ENCODE results near the gene PRPF19. TPM values are rescaled to one million over a fixed set of nuclear protein-coding genes. Genes with fewer than 3 reads are reported as not detected.

PRPF19 gene
- total RNA-seq, 1 donor from 2014 or later = 36.5 TPM

DNA sequence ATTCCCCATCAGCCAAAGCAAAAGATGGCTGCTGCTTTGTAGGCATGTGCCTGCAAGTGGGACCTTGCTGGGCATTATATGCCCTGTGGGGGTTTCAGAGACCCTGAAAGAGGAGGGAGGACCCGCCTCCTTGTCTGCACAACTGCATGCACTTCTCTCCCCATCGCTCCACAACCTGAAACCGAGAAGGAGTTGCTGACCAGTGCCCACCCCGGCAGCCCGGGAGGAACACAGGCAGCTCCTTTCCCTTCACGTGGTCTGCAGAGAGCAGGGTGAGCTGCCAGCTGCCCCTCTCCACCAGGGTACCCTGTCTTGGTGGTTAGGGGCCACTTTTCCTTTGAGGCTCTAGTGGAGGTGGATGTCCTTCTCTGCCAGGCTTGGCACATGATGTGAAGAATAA, 16.5 kb upstream of the PRPF19 start:
- peaks cover 39% of the 10 kb centered on the region for H3K36me3 ChIP-seq
- H3K4me3 ChIP-seq = no peak overlapping the region
- no peaks in the 10 kb centered on the region for H3K9me3 ChIP-seq (replicated peaks)
- peaks cover 28% of the 10 kb centered on the region for H3K27me3 ChIP-seq (ENCODE audit: low read depth)
- DNase-seq = no peak
- H3K27ac ChIP-seq (replicated peaks) = no peak overlapping the region
- peaks cover 49% of the 10 kb centered on the region for H3K4me1 ChIP-seq
- intact Hi-C loops (cut with micrococcal nuclease) = no loop called here
- TF ChIP-seq CTCF (IDR thresholded peaks at IDR 0.05; ENCODE audit: borderline replicate concordance) = no peak

DNA sequence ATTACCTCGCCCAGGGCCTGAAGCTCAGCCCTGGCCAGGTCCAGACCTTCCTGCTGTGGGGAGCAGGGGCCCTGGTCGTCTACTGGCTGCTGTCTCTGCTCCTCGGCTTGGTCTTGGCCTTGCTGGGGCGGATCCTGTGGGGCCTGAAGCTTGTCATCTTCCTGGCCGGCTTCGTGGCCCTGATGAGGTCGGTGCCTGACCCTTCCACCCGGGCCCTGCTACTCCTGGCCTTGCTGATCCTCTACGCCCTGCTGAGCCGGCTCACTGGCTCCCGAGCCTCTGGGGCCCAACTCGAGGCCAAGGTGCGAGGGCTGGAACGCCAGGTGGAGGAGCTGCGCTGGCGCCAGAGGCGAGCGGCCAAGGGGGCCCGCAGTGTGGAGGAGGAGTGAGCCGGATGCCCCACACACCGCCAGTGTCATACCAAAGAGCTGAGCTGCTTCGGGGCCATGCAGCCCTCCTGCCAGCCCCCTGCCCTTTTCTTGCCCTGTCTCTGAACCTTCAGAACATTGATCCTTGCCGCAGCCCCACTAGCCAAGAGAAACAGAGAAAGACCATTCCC, 15.5 kb upstream of the PRPF19 start:
- no peak for TF ChIP-seq CTCF (IDR thresholded peaks at IDR 0.05; ENCODE audit: borderline replicate concordance)
- H3K27me3 ChIP-seq (ENCODE audit: low read depth) = peaks cover 17% of the 10 kb centered on the region
- H3K4me1 ChIP-seq = peaks cover 59% of the 10 kb centered on the region
- no peak overlapping the region for H3K4me3 ChIP-seq
- intact Hi-C loops (cut with micrococcal nuclease) = no loop called here
- no peak overlapping the region for H3K27ac ChIP-seq (replicated peaks)
- no peaks in the 10 kb centered on the region for H3K9me3 ChIP-seq (replicated peaks)
- no peak for DNase-seq
- peaks cover 39% of the 10 kb centered on the region for H3K36me3 ChIP-seq

GRCh38 chr11:60921259-60921658, 14.9 kb upstream of the PRPF19 start:
- H3K27ac ChIP-seq (replicated peaks) = no peak overlapping the region
- TF ChIP-seq CTCF (IDR thresholded peaks at IDR 0.05; ENCODE audit: borderline replicate concordance) = no peak
- H3K4me1 ChIP-seq = peaks cover 65% of the 10 kb centered on the region
- DNase-seq = no peak
- H3K9me3 ChIP-seq (replicated peaks) = no peaks in the 10 kb centered on the region
- H3K4me3 ChIP-seq = no peak overlapping the region
- peaks cover 39% of the 10 kb centered on the region for H3K36me3 ChIP-seq
- H3K27me3 ChIP-seq (ENCODE audit: low read depth) = peaks cover 17% of the 10 kb centered on the region
- intact Hi-C loops (cut with micrococcal nuclease) = no loop called here

GRCh38 chr11:60919956-60920355, 13.6 kb upstream of the PRPF19 start:
- H3K27ac ChIP-seq (replicated peaks) = no peak overlapping the region
- no peak overlapping the region for H3K4me3 ChIP-seq
- H3K36me3 ChIP-seq = peaks cover 39% of the 10 kb centered on the region
- DNase-seq = no peak
- peaks cover 6% of the 10 kb centered on the region for H3K27me3 ChIP-seq (ENCODE audit: low read depth)
- intact Hi-C loops (cut with micrococcal nuclease) = no loop called here
- H3K4me1 ChIP-seq = peaks cover 68% of the 10 kb centered on the region
- no peak for TF ChIP-seq CTCF (IDR thresholded peaks at IDR 0.05; ENCODE audit: borderline replicate concordance)
- no peaks in the 10 kb centered on the region for H3K9me3 ChIP-seq (replicated peaks)

GRCh38 chr11:60919320-60919719, 12.9 kb upstream of the PRPF19 start:
- Histone ChIP-seq H3K27me3 (ENCODE audit: low read depth) (no peaks in the 10 kb centered on the region), H3K4me3 (no peak overlapping the region), H3K9me3 (replicated peaks) (no peaks in the 10 kb centered on the region), H3K27ac (replicated peaks) (no peak overlapping the region), H3K4me1 (peaks cover 68% of the 10 kb centered on the region), H3K36me3 (peaks cover 39% of the 10 kb centered on the region)
- TF ChIP-seq CTCF (IDR thresholded peaks at IDR 0.05; ENCODE audit: borderline replicate concordance) = no peak
- intact Hi-C loops (cut with micrococcal nuclease) = no loop called here
- DNase-seq = no peak
